Peyer's patch (tissue), 4 donors: Measurements from ENCODE around the gene CD207.

ENCODE experiments used
- CTCF ChIP-seq, 6 experiments: fragments of 450-650 bp in 4 of 6; fragments of 200-600 bp in 2 of 6; sonication (generic) in 1 of 6; IDR thresholded peaks; one replicate each; pipeline ENCODE4 v1.5.1; 2017 to 2019; ENCODE audit warnings: antibody characterized with exemption in 6 of 6, mild to moderate bottlenecking in 3 of 6, moderate library complexity in 1 of 6
- POLR2A ChIP-seq, 2 donors: fragments of 450-650 bp; IDR thresholded peaks; one replicate each; pipeline ENCODE4 v1.5.1; 2017; ENCODE audit warnings: antibody characterized with exemption in 2 of 2, mild to moderate bottlenecking in 2 of 2, moderate library complexity in 2 of 2

GRCh38 chr2:70870790-70871189 lies 35.2 kb upstream of the CD207 start:
- TF ChIP-seq POLR2A (IDR thresholded peaks at IDR 0.05) = no peak
- no peak for TF ChIP-seq CTCF (IDR thresholded peaks at IDR 0.05)
